ENCODE measurements around the gene NR2C1.
"Not testable (repeated sequence)": the region's sequence is repeated elsewhere in the genome, so short reads cannot be mapped to it uniquely, and the experiment has no call there.

NR2C1 gene

DNA sequence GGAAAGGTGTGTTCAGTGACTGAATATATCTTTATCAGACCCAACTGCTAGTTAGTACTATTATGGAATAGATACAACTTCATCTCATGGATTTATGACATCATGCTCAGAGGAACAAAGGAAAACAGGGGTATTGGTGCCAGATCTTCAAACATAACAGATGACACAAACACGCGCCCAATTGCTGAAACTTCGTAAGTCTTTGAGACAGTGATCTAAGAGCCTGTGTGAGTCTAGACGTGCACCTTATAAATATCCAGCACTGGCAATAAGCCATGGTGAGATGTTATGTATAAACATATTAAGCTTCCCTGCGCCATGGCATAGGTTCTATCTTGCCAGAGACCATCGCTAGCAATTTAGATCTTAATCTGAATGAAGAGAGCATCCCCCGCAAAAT lies 42.2 kb upstream of the NR2C1 start:
- peak; percentile 60 for DNase-seq (ENCODE audit: low read depth)

DNA sequence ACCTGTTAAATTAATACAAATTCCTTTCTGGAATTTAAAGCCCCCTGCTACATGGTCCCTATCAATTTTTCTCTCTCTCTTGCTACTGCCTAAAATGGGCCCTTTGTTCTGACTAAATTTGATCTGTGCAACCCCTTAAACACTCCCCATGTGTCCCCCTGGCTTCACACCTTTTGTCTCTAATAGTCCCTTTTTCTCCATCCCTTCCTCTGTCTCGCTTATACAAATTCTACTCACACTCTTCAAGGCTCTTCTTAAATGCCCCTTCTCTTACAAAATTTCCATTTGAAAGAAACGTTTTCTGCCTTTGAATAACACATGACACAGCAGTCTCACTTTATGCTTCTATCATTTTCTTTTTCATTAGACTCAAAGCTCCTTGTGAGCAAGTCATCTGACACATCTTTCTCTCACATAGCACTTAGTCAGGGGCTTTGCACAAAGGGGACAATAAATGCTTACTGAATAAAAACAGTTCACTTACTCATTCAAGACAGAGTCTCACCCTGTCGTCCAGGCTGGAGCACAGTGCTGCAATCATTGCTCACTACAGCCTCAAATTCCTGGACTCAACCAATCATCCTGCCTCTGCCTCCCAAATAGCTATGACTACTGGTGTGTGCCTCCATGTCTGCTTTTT lies 41.5 kb upstream of the NR2C1 start:
- DNase-seq (ENCODE audit: low read depth) = peak; percentile 88
- TF ChIP-seq, protein P1, sequence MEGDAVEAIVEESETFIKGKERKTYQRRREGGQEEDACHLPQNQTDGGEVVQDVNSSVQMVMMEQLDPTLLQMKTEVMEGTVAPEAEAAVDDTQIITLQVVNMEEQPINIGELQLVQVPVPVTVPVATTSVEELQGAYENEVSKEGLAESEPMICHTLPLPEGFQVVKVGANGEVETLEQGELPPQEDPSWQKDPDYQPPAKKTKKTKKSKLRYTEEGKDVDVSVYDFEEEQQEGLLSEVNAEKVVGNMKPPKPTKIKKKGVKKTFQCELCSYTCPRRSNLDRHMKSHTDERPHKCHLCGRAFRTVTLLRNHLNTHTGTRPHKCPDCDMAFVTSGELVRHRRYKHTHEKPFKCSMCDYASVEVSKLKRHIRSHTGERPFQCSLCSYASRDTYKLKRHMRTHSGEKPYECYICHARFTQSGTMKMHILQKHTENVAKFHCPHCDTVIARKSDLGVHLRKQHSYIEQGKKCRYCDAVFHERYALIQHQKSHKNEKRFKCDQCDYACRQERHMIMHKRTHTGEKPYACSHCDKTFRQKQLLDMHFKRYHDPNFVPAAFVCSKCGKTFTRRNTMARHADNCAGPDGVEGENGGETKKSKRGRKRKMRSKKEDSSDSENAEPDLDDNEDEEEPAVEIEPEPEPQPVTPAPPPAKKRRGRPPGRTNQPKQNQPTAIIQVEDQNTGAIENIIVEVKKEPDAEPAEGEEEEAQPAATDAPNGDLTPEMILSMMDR (IDR thresholded peaks at IDR 0.05; ENCODE audit: insufficient read depth, low read depth, low read length, missing control alignments) = no peak
- no peak overlapping the region for H3K4me3 ChIP-seq (ENCODE audit: low read length)

More for the DNA sequence above, 42.2 kb upstream of the NR2C1 start:
- TF ChIP-seq, protein P1 (IDR thresholded peaks at IDR 0.05; ENCODE audit: insufficient read depth, low read depth, low read length, missing control alignments) = no peak
- H3K4me3 ChIP-seq (ENCODE audit: low read length) = no peak overlapping the region

GRCh38 chr12:95107362-95107761 lies 33.9 kb upstream of the NR2C1 start:
- H3K4me3 ChIP-seq (ENCODE audit: low read length) = no peak overlapping the region
- TF ChIP-seq, protein P1 (IDR thresholded peaks at IDR 0.05; ENCODE audit: insufficient read depth, low read depth, low read length, missing control alignments) = no peak
- no peak for DNase-seq (ENCODE audit: low read depth)

DNA sequence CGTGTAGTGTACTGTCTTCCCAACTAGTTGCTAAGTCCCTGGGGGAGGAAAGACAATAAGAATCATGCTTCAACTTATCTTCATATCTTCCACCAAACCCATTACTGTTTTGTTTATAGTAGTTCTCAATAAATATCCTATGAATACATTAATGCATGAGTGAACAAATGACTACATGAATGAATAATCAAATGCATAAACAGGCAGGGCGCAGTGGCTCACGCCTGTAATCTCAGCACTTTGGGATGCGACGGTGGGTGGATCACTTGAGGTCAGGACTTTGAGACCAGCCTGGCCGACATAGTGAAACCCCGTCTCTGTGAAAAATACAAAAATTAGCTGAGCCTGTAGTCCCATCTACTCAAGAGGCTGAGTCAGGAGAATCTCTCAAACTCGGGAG lies 32.1 kb upstream of the NR2C1 start:
- DNase-seq (ENCODE audit: low read depth) = no peak
- H3K4me3 ChIP-seq (ENCODE audit: low read length) = no peak overlapping the region
- TF ChIP-seq, protein P1 (IDR thresholded peaks at IDR 0.05; ENCODE audit: insufficient read depth, low read depth, low read length, missing control alignments) = no peak

GRCh38 chr12:95104919-95105452 lies 31.6 kb upstream of the NR2C1 start:
- H3K4me3 ChIP-seq (ENCODE audit: low read length) = no peak overlapping the region
- no peak for DNase-seq (ENCODE audit: low read depth)
- TF ChIP-seq, protein P1 (IDR thresholded peaks at IDR 0.05; ENCODE audit: insufficient read depth, low read depth, low read length, missing control alignments) = no peak

DNA sequence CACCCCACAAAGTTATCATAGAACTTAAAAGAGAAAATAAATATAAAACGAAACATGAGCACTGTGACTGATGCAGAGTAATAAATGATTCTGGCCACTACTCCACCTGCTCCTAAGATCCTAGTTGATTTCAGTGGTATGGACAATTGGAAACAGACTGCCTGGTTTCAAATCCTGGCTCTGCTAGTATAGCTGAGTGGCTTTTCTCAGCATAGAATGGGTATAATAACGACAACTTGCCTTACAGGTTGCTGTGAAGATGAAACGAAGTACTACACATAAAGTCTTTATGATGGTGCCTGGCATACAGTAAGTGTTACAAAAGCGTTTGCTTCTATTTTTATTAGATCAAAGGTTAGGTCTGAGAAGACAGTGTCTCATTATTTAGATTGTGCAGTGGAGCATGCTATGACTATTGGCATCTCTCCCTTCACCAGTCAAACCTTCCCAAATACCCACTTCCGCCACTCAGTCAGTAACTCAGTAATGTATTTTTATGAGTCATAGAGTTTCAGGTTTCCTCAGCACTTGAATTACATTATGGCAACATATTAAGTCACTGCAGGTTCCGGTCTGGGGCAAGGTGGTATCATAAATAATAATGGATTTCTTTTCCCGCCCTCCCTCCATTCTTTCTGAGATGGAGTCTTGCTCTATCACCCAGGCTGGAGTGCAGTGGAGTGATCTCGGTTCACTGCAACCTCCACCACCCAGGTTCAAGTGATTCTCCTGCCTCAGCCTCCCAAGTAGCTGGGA lies 29.7 kb upstream of the NR2C1 start:
- TF ChIP-seq, protein P1 (IDR thresholded peaks at IDR 0.05; ENCODE audit: insufficient read depth, low read depth, low read length, missing control alignments) = no peak

GRCh38 chr12:95101957-95102356 lies 28.5 kb upstream of the NR2C1 start:
- H3K4me3 ChIP-seq (ENCODE audit: low read length); DNase-seq (ENCODE audit: low read depth): not testable (repeated sequence)

More for the DNA sequence above, 29.7 kb upstream of the NR2C1 start:
- H3K4me3 ChIP-seq (ENCODE audit: low read length) = no peak overlapping the region
- peak; percentile 98 for DNase-seq (ENCODE audit: low read depth)

All from epithelial cell of esophagus (primary cell).